ENCODE measurements around the gene RAB6C.
"Not testable (repeated sequence)": the region's sequence is repeated elsewhere in the genome, so short reads cannot be mapped to it uniquely, and the experiment has no call there.

RAB6C gene

GRCh38 chr2:129996657-129997237, 17.3 kb downstream of the RAB6C start:
- not testable (repeated sequence) for DNase-seq

DNA sequence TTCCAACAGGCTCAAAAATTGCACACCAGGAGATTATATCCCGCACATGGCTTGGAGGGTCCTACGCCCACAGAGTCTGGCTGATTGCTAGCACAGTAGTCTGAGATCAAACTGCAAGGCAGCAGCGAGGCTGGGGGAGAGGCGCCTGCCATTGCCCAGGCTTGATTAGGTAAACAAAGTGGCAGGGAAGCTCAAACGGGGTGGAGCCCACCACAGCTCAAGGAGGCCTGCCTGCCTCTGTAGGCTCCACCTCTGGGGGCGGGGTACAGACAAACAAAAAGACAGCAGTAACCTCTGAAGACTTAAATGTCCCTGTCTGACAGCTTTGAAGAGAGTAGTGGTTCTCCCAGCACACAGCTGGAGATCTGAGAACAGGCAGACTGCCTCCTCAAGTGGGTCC, 19.3 kb downstream of the RAB6C start:
- DNase-seq = not testable (repeated sequence)

DNA sequence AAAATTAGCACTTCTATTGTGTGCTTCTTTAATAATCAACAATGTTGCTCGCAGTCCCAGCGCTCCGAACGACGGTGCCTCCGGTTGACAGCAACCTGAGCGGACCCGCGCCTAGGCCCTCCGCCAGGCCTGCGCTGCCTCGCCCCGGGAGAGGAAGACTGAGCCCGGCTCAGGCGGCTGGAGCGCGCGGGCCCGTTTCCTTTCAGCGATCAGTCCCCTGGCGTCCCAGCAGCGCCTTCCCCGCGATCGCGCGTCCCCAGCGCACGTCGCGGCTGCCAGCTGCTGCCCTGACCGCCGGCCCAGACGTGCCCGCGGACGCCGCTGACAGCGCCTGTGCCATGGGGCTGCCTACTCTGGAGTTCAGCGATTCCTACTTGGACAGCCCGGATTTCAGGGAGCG, 26.4 kb downstream of the RAB6C start:
- DNase-seq = peak; percentile 13

GRCh38 chr2:130016701-130017100, 37.2 kb downstream of the RAB6C start:
- DNase-seq = not testable (repeated sequence)

- no peak for DNase-seq
Measured at GRCh38 chr2:130019402-130019801, 39.9 kb downstream of the RAB6C start.

DNA sequence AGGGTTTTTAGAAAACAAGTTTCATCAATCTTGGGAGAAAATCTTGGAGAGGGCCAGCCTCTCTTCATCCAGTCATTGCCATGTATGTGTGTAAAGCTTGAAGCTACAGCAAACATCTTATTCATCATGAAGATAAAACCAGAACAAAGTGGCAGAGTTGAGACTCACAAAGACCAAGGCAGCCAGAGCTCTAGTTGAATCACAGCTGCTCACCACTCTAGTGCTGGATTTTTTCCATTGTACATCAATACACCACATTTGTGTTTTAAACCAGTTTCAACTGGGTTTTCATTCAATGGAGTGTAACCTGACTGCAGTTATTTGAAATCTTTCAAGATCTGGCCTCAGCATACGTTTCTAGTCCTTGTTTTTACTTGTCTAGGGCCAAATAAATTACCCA, 40.6 kb downstream of the RAB6C start:
- not testable (repeated sequence) for DNase-seq

- peak; percentile 15 for DNase-seq
Measured at GRCh38 chr2:130025931-130026330, 46.5 kb downstream of the RAB6C start.

Data from stimulated activated CD4-positive, alpha-beta T cell treated with anti-CD3 and anti-CD28 coated beads, Interleukin-15, amount 100 ng/mL, for 24 hours (primary cell).